HS-27A (cell line): ENCODE measurements around the gene MYLK.

Source experiments
- DNase-seq: peaks from one replicate; pipeline ENCODE4 v3.0.0-alpha.2; 2012; ENCODE audit warnings: low read depth, missing footprints

Gene MYLK

DNA sequence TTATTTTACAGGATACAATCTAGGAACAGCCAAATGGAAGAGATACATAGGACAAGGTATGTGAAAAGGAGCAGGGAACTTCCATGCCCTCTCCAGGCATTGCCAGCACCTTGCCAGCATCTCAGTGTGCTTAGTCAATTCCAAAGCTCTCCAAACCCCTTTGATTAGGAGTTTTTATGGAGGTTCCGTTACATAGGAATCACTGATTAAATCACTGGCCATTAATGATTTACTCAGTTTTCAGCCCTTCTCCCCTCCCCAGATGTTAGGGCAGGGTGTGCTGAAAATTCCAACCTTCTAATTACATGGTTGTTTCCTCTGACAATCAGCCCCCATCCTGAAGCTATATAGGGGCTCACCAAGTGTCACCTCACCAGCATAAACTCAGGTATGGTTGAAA, 11.5 kb downstream of the MYLK start:
- DNase-seq, result no peak

DNA sequence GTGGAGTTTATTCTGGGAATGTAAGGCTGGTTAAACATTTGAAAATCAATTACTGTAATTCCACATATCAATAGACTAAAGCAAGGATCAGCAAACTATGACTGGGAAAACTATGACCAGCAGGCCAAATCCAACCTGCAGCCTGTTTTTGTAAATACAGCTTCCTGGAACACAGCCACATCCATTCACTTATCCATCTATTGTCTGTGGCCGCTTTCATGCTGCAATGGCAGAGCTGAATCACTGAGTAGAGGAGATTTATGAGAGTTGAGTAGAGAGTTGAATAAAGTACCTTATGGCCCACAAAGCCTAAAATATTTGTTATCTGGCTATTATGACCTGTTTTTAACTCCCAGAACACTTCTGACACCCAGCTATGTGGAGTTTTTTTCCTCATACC, 12.2 kb downstream of the MYLK start:
- DNase-seq, result no peak

DNA sequence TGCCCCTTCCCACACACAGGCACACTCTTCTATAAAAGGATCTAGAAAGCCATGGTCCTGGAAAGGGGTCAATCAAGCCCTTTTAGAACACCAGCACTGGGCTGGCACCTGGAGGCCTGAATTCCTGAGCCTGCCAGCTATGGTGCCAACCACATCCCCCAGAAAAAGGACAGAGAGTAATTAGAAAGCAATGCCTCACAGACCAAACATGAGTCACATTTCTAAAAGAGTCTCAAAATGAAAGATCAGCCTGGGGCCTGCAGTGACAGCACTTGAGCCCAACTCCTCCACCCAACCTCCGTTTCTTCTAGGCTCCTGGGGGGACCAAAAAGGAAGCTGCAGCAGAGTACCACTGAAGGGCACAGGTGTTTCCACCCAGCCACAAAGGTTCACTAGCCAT, 14.1 kb downstream of the MYLK start:
- peak; percentile 35 for DNase-seq

DNA sequence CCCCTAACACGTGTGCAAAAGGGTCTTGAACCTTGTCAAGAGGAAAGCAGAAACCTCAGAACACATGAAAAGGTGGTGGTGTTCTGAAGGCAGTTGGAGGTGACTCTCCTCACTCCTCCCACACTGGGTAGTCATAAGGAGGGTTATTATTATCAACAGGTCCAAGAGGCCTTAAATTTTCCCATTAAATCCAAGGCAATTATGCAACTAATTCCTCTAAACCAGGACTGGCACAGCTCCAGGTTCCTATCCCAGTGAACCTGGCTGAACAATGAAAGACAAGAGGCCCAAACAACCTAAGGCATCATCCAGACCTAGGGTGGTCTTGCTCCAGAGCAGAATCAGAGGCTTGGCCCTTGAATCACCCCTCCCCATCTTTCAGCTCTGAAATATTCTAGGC, 15.0 kb downstream of the MYLK start:
- no peak for DNase-seq

DNA sequence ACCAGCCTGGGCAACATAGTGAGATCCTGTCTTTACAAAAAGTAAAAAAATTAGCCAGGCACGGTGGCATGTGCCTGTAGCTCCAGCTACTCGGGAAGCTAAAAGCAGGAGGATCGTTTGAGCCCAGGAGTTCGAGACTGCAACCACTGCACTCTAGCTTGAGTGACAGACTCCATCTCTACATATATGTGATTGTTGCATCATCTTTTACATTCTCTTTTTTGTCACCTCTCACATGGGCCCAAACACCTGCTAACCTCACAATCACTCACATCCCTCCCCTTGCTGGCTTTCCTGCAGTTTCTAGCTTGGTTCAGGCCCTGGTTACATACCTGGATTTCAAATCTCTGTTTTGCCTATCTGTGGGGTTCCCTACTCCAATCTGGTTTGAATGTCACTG, 19.4 kb downstream of the MYLK start:
- no peak for DNase-seq

DNA sequence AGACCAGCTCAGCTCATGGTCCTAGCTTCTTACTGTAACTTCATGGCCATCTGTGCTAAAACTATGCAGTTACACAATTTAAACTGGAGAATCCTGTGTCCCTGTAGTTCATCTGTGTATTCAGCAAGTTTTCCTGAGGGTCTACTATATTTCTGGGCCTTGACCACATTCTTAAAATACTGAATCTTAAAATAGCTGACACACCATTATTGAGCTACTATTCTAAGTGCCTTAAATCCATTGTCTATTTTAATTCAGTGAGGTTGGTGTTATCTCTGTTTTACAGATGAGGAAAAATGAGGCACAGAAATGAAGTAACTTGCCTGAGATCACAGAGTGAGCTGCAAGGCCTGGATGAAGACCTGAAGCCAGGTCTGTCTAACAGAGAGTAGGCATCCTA, 22.0 kb downstream of the MYLK start:
- no peak for DNase-seq

DNA sequence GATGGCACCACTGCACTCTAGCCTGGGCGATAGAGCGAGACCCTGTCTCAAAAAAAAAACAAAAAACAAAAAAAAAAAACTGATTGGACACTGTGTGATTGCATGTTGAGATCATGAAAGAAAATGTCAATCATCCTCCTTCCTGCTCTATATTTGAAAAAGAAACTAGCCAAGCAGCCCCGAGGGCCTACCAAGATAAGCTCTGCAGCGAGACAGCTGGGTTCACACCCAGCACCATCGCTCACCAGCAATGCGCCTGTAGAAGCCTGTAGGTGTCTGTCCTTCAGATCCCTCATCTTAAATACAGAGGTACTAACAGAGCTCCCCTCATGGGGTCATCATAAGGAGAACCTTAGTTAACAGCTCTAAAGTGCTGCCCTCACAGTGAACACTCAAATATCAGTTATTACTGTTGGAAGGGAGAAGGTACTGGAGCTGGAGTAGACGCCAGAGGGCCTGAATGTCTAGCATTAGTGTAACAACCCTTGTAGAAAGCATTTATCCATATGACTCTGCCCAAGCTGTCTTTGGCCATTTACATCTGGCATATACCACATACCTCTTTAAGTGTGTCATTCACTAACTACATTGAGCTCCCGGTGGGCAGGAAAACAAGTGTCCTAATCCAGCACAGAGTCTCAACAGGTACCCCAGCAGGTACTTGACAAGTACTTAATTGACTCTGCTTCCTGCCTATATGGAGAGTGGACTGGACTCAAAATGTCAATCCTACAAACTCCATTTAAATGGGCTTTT, 22.9 kb downstream of the MYLK start:
- DNase-seq, result no peak

DNA sequence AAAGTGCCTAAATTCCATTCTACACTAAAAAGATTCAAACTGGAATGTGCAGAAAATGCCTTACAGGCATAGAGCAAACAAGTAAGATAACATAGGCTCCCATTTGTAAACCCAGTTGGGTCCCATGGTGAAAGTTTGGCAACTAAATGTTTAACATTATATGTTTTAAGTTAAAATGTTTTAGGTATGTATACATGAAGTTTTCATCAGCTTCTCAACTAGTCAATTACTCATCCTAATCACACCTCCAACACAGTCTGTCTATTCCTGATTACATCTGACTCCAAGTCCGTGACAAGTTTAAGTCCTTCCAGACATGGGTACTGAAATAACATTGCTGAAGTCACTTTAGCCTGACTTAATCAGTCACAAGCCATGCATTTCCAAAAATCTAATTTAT, 25.0 kb downstream of the MYLK start:
- no peak for DNase-seq

DNA sequence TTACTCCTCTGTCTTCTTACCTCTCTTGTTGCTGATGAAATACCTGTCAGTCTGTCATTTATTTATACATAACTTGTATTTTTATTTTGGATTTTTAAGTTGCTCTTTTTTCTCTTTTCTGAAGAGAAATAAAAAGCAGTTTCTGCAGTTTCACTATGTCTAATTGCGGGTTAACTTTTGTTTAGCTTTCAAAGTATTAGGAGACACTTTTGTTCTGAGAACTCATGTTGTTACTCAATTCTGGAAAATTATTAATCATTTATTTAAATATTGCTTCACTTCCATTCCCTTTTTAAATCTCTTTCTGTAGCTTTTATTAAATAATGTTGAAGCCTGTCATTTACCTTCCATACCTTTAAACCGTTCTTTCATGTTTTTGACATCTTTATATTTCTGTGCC, 29.2 kb downstream of the MYLK start:
- DNase-seq, result no peak

DNA sequence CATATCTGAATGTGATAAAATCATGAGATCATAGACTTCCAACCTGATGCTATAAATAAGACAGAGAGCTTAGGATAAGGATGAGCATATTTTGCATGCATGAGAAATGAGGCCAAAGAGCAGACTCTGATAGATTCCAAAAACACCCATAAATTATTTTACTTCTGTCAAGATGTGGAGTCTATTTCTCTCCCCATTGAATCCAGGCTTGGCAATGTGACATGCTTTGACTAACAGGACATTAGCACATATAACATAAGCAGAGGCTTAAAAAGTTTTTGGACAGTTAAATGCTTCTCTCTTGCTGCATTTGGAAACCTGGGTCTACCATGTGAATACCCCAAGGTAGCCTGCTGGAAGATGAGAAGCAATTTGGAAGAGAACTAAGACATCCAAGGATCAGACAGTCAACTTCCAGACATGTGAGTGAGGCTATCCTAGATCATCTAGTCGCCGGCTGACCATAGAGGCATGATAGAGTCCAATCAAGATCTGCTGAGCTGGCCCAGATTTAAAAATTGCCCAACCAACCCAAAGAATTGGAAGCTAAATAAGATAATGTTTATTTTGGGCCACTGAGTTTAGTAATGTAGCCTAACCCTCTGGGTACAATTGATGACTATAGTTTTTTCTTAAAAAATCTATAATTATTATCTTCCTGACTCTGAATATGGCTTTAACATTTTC, 30.3 kb downstream of the MYLK start:
- DNase-seq, result no peak

DNA sequence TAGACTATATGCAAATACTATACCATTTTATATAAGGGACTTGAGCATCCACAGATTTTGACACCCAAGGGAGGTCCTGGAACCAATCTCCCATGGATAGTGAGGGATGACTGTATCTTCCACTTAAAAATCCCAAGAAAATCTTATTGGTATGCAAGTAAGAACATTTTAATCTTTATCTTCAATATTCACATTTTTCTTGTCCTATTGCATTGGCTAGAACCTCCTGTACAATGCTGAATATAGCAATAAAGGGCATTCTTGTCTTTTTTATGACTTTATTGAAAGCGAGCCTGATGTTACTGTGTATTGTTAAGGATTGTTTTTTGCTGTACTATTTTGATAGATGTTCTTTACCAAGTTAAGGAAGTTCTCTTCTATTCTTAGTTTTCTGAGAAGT, 36.9 kb downstream of the MYLK start:
- DNase-seq, result no peak

DNA sequence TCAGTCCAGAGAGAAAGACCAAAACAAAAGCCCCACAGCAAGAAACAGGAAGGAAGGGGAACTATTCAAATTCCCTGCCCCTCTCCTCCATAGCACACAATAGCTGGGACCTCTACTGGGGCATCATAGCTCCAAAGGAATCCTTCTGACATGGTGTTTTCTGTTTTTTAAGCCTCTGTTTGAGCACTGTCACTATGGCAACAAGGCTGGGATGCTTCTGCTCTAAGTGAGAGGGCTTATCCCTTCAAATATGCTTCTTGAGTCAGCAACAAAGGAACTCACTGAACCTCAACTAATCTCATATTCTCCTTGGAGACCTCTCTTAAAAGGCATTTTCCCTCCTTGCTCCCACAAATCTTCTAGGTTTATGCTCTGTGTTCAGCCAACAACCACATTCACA, 40.5 kb downstream of the MYLK start:
- no peak for DNase-seq

DNA sequence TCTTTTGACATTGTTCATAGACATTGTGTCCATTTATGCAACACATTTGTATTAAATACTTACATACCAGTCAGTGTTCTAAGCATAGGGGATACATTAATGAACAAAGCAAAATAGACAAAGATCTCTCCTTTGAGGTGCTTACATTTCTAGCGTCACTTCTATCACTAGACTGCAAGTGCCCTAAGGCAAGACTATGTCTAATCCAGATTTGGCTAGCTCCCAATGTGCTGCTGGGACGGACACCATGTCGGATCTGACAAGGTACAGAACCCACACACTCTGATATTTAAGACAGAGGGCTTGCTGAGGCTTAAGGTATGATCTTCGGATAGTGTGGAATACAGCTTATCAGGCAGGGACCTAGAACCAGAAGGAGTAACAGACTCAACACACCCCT, 41.4 kb downstream of the MYLK start:
- DNase-seq, result no peak

DNA sequence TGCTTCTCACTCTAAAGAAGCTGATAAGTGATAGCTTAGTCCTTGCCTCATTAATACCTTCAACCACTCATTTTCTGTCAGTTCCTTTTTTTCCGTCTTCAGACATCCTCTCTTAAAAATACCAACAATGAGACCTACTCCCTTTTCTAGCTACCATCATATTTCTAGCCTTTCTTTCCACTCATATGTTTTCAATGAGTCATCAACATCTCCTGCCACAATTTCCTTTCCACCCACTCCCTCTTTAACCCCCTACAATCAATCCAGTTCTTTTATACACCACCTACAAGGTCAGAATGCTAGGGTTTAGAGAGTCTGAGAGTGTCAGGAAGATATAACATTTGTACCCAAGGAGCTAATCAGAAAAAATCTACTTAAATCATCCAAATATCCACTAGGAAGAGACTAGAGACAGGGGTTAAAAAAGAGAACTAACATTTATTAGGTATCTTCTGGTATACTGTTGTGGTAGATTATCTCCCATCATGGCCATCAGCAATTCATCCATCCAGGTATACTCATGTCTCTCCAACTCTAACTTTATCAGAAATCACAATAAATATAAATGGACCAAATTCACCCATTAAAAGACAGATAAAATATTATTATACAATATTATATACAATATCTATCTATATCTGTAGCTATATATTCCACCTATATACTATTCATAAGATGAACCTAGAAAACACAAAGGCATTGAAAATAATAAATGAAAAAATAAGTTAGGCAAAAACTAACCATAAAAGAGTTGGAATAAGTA, 42.5 kb downstream of the MYLK start:
- DNase-seq, result no peak

DNA sequence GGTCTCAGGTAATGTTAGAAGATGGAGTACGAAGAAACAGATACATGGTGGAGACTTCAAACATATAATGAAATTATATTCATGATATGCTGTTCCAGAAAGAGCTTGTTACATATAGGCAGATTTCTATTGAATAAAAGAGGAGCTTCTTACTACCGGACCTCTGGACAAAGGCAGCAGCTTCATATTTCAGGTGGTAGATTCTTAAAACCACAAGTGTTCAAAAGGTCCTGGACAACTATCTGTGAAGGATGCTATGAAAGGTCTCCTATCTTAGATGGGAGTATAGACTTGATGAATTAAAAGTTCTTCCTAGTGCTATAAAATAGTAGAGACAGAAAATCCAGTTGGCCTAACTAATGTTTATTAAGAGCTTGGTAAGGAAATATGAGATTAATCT, 43.2 kb downstream of the MYLK start:
- DNase-seq, result no peak

DNA sequence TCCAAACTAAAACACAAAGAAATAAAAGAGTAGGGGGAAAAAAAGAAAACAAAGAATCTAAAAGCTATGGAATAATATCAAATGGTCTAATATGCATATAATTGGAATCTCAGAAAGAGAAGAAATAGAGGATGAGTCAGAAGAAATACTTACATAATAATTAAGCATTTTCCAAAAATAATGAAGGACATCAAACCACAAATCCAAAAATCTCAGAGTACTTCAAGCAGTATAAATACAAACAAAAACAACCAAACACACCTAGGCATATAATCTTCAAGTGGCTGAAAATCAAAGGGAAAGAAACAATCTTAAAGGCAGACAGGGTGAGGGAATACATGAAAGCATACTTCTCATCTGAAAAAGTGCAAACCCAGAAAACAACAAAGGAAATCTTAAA, 46.3 kb downstream of the MYLK start:
- DNase-seq, result no peak

DNA sequence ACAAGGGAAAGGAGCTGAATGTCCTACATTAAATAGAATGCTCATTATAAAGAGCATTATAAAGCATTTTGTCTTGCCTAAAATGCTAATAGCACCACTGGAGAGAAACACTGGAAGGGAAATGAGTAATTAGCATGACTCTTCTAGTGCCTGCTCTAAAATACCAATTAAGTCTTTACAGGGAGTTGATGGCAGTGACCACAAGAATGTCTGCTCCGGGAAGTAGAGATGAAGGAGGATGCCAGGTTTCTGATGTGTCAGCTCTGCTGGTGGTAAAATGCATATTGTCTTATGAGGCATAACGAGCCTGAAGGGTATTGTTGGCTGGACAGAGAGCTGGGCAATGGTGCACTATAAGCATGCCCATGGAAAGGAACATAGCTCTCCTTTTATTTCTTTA, 49.5 kb downstream of the MYLK start:
- peak; percentile 76 for DNase-seq

DNA sequence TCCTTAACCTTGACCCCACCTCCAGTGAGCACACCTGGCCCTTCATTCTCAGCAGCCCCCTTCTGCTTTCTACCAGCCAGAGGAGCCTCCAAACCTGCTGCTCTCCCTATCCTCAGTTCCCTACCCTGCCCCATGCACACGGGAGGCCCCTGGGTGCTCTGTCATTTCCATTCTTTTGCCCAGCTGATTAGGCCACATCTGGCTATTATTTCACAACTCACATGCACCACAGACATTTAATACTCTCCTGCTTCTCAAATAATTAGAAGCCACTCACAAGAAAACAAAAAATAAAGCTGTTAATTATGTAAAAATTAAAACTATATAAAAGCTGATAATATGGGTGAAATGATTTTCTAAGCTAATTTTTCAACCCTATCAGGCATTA, 50.7 kb downstream of the MYLK start:
- no peak for DNase-seq

DNA sequence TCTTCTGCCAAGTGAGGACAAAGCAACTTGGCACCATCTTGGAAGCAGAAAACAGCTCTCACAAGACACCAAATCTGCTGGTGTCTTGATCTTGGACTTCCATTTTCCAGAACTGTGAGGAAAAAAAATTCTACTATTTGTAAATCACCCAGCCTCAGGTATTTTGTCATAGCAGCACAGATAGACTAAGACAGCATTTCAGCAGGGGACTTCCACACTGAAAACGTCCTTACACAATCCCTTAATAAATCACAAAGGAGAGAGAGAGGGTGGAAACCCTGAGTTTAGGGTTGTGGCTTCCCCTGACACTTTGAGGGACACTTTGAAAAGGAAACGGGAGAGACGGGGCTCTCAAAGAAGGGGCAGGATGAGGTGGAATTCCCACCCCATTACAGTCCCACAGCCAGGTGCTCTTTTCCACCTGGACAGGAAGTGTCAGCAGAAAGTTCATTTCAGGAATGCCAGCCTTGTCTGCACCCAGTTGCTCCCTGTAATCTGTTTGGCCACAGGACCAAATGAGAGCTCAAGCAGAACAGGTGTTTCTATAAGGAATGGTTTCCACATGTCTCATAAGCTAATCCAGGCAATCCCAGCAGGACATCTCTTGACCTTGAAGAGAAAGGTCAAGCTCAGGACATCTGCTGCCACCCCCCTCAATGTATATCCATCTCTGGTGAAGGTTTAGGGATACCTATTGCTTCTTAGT, 51.3 kb downstream of the MYLK start:
- DNase-seq, result no peak

DNA sequence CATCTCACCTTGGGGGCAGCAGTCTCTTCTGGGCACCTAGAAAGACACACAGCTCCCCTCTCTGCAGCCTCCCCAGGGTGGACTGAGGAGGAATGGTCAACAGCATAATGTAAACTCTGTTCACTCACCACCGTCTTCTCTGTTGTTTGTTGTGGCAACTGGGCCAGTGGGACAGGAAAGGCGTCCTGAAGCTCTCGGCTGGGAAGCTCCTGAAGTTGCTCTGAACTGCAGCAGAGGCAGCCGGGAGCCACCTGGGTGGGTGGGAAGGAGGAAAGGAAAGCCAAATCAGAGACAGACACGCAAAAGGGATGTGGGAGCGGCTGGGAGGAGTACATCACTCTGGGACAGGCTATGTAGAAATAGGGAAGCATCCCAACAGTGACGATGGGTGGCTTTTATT, 52.7 kb downstream of the MYLK start:
- no peak for DNase-seq

DNA sequence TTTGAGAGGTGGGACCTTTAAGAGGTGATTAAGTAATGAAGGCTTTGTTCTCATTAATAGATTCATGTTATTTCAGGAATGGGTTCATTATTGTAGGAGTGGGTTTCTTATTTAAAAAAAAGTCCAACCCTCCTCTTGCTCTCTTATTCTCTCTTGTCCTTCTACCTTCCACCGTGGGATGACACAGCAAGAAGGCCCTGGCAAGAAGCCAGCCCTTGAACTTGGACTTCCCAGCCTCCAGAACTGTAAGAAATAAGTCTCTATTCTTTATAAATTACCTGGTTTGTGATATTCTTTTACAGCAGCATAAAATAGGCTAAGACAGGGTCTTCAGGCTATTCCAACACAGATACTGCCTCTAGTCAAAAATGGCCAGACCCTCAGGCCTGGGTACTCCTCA, 62.2 kb downstream of the MYLK start:
- DNase-seq, result no peak

DNA sequence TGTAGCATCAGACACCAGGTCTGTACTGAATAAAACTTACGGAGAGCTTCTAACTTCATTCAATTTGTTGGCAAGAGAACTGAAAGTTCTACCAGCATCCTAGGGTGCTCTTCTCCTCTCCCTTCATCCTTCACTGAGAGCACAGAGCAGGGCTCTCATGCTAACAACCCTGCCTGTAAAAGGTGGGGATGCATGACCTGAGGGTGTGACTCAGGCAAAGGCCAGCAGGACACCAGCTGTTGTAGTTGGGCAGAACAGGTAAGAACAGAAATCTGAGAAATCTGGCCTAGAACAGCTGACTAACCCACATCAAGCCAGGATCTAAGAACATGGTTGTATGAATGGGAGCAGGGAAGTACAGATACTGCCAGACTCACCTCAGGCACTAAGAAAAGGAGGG, 64.2 kb downstream of the MYLK start:
- no peak for DNase-seq
